Measurements from ENCODE around the gene SCMH1. TPM values are rescaled to one million over a fixed set of nuclear protein-coding genes. Genes with fewer than 3 reads are reported as not detected.

Gene SCMH1
- total and polyA plus RNA-seq, 2 donors (not counting 3 experiments of a cell fraction or from before 2014, with no cell fraction given) = 39.9 to 40.7 TPM

DNA sequence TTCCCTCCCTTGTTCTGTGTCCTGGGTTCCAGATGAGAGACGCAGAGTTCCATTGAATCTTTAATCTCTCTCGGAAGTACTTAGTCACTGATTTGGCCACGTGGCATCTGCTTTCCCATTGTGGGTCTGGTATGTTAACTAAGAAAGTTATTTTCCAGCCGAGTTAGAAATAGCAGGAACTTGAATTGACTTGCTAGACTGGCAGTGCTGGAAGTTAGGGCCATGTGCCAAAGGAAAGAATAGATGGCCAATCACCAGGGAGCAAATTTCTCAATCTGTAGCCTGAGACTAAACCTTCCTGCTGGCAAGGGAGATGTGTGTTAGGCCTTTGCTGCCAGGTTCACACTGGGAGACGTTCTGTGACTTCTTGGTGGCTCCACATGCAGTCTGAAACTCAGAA lies 196.4 kb downstream of the SCMH1 start:
- Histone ChIP-seq H3K79me2 (ENCODE audit: control insufficient read depth, insufficient read depth, low read length) (no peaks in the 10 kb centered on the region), H3K9ac (replicated peaks; ENCODE audit: extremely low read depth, insufficient read depth, low read length) (no peak overlapping the region), H3K36me3 (ENCODE audit: control insufficient read depth in 2 of 2, extremely low read depth in 1 of 2, insufficient read depth in 2 of 2, low read length in 2 of 2) (peaks cover 0 to 8% of the 10 kb centered on the region in 2 experiments), H3K9me3 (replicated peaks; ENCODE audit: control insufficient read depth, insufficient read depth, low read length) (no peaks in the 10 kb centered on the region), H3K4me2 (ENCODE audit: insufficient read depth, low read length) (peak overlapping the region; percentile 26), H2AFZ (ENCODE audit: low read depth, low read length) (no peak overlapping the region), H3K9me1 (replicated peaks; ENCODE audit: control insufficient read depth, extremely low read depth, insufficient read depth, low read length) (no peaks in the 10 kb centered on the region), H3K4me1 (ENCODE audit: control insufficient read depth, extremely low read depth, insufficient read depth, low read length) (peaks cover 32% of the 10 kb centered on the region), H3K27me3 (ENCODE audit: control insufficient read depth in 2 of 2, insufficient read depth in 2 of 2, low read length in 2 of 2) (no peaks in the 10 kb centered on the region), H3K4me3 (replicated peaks in 1 of 3; ENCODE audit: insufficient read depth in 1 of 3, low read depth in 1 of 3, low read length in 3 of 3) (no peak overlapping the region), H3K27ac (ENCODE audit: insufficient read depth, low read depth, low read length) (peak overlapping the region; percentile 53), H4K20me1 (replicated peaks; ENCODE audit: control insufficient read depth, extremely low read depth, insufficient read depth, low read length) (no peaks in the 10 kb centered on the region)
- dilution Hi-C loops (cut with MboI; ENCODE audit: extremely low pct_ligation_motif_present, low sequenced_read_pairs) = no loop called here
- CTCF ChIA-PET = interaction anchor here (1.6 kb wide), 1 partner anchor 42 kb away, joined by 5 read pairs; no protein-coding TSS in a partner anchor
- POLR2A ChIA-PET = no interaction called here
- TF ChIP-seq MYC (IDR thresholded peaks at IDR 0.05; ENCODE audit: low read depth, low read length) (peak; percentile 70), POLR2A (IDR thresholded peaks at IDR 0.05; ENCODE audit: low read depth, low read length) (no peak), JUN (IDR thresholded peaks at IDR 0.05; ENCODE audit: borderline replicate concordance, insufficient read depth, insufficient read length, low read depth) (peak; percentile 65), POLR2AphosphoS5 (IDR thresholded peaks at IDR 0.05; ENCODE audit: insufficient read depth, low read depth, low read length) (peak; percentile 56), FOS (IDR thresholded peaks at IDR 0.05; ENCODE audit: borderline replicate concordance, insufficient read depth, low read length) (peak; percentile 62), GATA2 (IDR thresholded peaks at IDR 0.05; ENCODE audit: insufficient read depth, insufficient read length, low read depth, low read length) (peak; percentile 69), EZH2 (IDR thresholded peaks at IDR 0.05; ENCODE audit: borderline replicate concordance, low read depth, low read length, severe bottlenecking) (no peak)
- TF ChIP-seq, protein P1, sequence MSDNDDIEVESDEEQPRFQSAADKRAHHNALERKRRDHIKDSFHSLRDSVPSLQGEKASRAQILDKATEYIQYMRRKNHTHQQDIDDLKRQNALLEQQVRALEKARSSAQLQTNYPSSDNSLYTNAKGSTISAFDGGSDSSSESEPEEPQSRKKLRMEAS (IDR thresholded peaks at IDR 0.05; ENCODE audit: insufficient read depth, insufficient read length) = peak; percentile 76
- TF ChIP-seq, protein P2, sequence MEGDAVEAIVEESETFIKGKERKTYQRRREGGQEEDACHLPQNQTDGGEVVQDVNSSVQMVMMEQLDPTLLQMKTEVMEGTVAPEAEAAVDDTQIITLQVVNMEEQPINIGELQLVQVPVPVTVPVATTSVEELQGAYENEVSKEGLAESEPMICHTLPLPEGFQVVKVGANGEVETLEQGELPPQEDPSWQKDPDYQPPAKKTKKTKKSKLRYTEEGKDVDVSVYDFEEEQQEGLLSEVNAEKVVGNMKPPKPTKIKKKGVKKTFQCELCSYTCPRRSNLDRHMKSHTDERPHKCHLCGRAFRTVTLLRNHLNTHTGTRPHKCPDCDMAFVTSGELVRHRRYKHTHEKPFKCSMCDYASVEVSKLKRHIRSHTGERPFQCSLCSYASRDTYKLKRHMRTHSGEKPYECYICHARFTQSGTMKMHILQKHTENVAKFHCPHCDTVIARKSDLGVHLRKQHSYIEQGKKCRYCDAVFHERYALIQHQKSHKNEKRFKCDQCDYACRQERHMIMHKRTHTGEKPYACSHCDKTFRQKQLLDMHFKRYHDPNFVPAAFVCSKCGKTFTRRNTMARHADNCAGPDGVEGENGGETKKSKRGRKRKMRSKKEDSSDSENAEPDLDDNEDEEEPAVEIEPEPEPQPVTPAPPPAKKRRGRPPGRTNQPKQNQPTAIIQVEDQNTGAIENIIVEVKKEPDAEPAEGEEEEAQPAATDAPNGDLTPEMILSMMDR (IDR thresholded peaks at IDR 0.05; ENCODE audit: extremely low read depth in 1 of 2, insufficient read depth in 1 of 2, low read depth in 1 of 2, low read length in 2 of 2) = no peak
- BruUV-seq (replicated peaks) = no TSS peak
- FAIRE-seq (peak; percentile 99), DNase-seq (ENCODE audit: low read depth, low spot score) (peak; percentile 94)
- intact Hi-C loops (cut with micrococcal nuclease) = loop anchor here (1.0 to 5.0 kb wide), 4 partner anchors 12 to 77 kb away; no protein-coding TSS in a partner anchor

All from endothelial cell of umbilical vein (primary cell).